Stimulated activated CD4-positive, alpha-beta T cell treated with anti-CD3 and anti-CD28 coated beads, Interleukin-4, amount 100 ng/mL, for 24 hours (primary cell): ENCODE data around the gene PRDX5.

Experiments used
- DNase-seq: peaks from one replicate; pipeline ENCODE4 v3.0.0-alpha.2; 2020

The PRDX5 gene

GRCh38 chr11:64367931-64368672 lies 50.2 kb downstream of the PRDX5 start:
- DNase-seq, result no peak

- DNase-seq, result no peak
These were observed 50.8 kb downstream of the PRDX5 start for GRCh38 chr11:64368673-64369074.

GRCh38 chr11:64369440-64370421 lies 51.8 kb downstream of the PRDX5 start:
- DNase-seq, result no peak

- no peak for DNase-seq
These were observed 53.3 kb downstream of the PRDX5 start for GRCh38 chr11:64371201-64371600.
